PC-3 (cell line): ENCODE measurements around the gene MAST2. TPM values are rescaled to one million over a fixed set of nuclear protein-coding genes. Genes with fewer than 3 reads are reported as not detected.
"Not testable (repeated sequence)": the region's sequence is repeated elsewhere in the genome, so short reads cannot be mapped to it uniquely, and the experiment has no call there.

ENCODE experiments used
- ATAC-seq: fragments of 200-7000 bp; cut with Tn5 transposase; 2 replicates; pipeline ENCODE4 v1.9.1; 2020; ENCODE audit warnings: mild to moderate bottlenecking, moderate library complexity
- BruUV-seq: library from RNA; stranded (reverse); fragments of 400-500 nt; replicated peaks from 2 replicates; lab custom pipeline; 2021; lab: Mats Ljungman, UMichigan
- CTCF ChIA-PET: fragments of 300-600 bp; sonication (Branson Sonifier 250); formaldehyde crosslinking; loops from one replicate; lab custom pipeline; 2022; ENCODE audit warnings: antibody characterized with exemption; lab: Charles Lee
- POLR2A ChIA-PET: fragments of 300-600 bp; sonication (Branson Sonifier 250); formaldehyde crosslinking; loops from one replicate; lab custom pipeline; 2022; ENCODE audit warnings: antibody characterized with exemption; ENCODE audit not compliant: unreplicated experiment; lab: Charles Lee
- DNase-seq: peaks from one replicate; pipeline ENCODE4 v3.0.0-alpha.2; 2015
- H2AFZ ChIP-seq: fragments of 300-600 bp; sonication (generic); 2 replicates; pipeline ENCODE4 v1.6.0; 2016; ENCODE audit warnings: antibody characterized with exemption, low read length
- H3F3A ChIP-seq: fragments of 300-600 bp; sonication (generic); one replicate; pipeline ENCODE4 v1.6.0; 2017; ENCODE audit warnings: antibody characterized with exemption, low read length, control low read depth, mild to moderate bottlenecking; ENCODE audit not compliant: unreplicated experiment
- H3K27ac ChIP-seq: fragments of 300-600 bp; sonication (generic); 2 replicates; pipeline ENCODE4 v1.5.1; 2016; ENCODE audit warnings: mild to moderate bottlenecking, low read length
- H3K27me3 ChIP-seq: fragments of 300-600 bp; sonication (generic); 2 replicates; pipeline ENCODE4 v1.6.1; 2016; ENCODE audit warnings: low read length, mixed read lengths
- H3K36me3 ChIP-seq: fragments of 300-600 bp; sonication (generic); 2 replicates; pipeline ENCODE4 v1.6.1; 2016; ENCODE audit warnings: low read depth, mixed run types, low read length, mixed read lengths
- H3K4me1 ChIP-seq: fragments of 300-600 bp; sonication (generic); 2 replicates; pipeline ENCODE4 v1.5.1; 2016; ENCODE audit warnings: low read length; ENCODE audit not compliant: insufficient read depth
- H3K4me2 ChIP-seq: fragments of 300-600 bp; sonication (generic); 2 replicates; pipeline ENCODE4 v1.6.0; 2016; ENCODE audit warnings: low read length
- H3K4me3 ChIP-seq: fragments of 300-600 bp; sonication (generic); 2 replicates; pipeline ENCODE4 v1.5.1; 2016; ENCODE audit warnings: mild to moderate bottlenecking, low read length, mixed read lengths
- H3K79me2 ChIP-seq: fragments of 300-600 bp; sonication (generic); 2 replicates; pipeline ENCODE4 v1.6.1; 2017; ENCODE audit warnings: low read length, mixed read lengths
- H3K9ac ChIP-seq: fragments of 300-600 bp; sonication (generic); 2 replicates; pipeline ENCODE4 v1.6.0; 2016; ENCODE audit warnings: mild to moderate bottlenecking, low read length
- H3K9me2 ChIP-seq: fragments of 300-600 bp; sonication (generic); replicated peaks from 2 replicates; pipeline ENCODE4 v1.6.1; 2016; ENCODE audit warnings: mixed run types, low read length, mixed read lengths
- H3K9me3 ChIP-seq: fragments of 300-600 bp; sonication (generic); 2 replicates; pipeline ENCODE4 v1.6.1; 2016; ENCODE audit warnings: low read length, mixed read lengths
- H4K20me1 ChIP-seq: fragments of 300-600 bp; sonication (generic); 2 replicates; pipeline ENCODE4 v1.6.1; 2016; ENCODE audit warnings: low read length, mixed read lengths
- EZH2 ChIP-seq: fragments of 300-600 bp; sonication (generic); IDR thresholded peaks from one replicate; pipeline ENCODE4 v1.6.1; 2017; ENCODE audit warnings: antibody characterized with exemption, mild to moderate bottlenecking, low read length; ENCODE audit not compliant: unreplicated experiment
- EZH2phosphoT487 ChIP-seq: fragments of 300-600 bp; sonication (generic); IDR thresholded peaks from 2 replicates; pipeline ENCODE4 v1.6.1; 2018; ENCODE audit warnings: mild to moderate bottlenecking, antibody characterized with exemption, low read length, borderline replicate concordance
- intact Hi-C: fragments of 100-400 bp; cut with micrococcal nuclease; formaldehyde crosslinking; loops from 2 replicates; pipeline ENCODE4 v1.9.0; 2023
- total RNA-seq: library from RNA; depleted of rRNA; stranded (reverse); fragments of >200 nt; gene quantifications from 2 replicates; pipeline ENCODE4 v1.2.3, GENCODE V29; 2014
- TF ChIP-seq, protein P1 (sequence below): fragments of 300-600 bp; sonication (generic); conservative IDR thresholded peaks from 2 replicates; pipeline ENCODE4 v1.5.1; 2017; ENCODE audit warnings: antibody characterized with exemption, low read depth, mild to moderate bottlenecking, low read length

Gene MAST2
- total RNA-seq, 1 experiment from 2014 or later, result 29.3 TPM

DNA sequence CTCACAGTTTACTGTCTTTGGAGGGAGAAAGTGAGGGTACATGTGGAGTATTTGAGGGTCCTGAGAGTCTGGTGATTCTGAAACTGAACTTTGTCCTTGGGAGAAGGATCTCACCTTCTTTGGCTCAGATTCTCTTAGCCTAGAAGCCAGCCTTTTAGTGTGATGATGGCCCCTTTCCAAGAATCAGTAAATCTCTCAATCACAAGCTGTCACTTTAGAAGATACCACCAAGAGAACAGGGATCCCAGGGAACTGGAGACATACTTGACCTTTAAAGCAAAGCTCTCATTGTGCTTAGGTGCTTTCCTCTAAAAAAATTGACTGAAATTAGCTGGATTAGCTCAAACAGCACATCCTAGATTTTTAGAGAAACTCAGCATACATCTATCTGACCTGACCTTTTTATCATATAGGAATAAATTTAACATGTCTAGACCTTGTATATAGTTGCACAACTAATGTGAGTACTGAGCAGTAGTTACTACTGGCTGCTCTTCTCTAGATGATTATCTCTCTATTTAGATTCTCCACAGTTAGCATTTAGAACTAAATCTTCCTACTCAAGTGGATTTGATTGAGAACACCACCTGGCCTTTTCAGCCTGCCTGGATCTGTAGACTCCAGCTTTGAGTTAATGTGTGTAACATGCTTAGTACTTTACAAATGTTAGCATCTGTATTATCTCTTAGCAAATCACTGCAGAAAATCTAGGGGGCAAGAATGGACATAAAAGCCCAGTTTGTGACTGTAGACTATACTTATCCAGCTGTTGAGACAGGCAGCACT, 157.7 kb downstream of the MAST2 start:
- TF ChIP-seq EZH2phosphoT487, result no peak
- TF ChIP-seq, protein P1, sequence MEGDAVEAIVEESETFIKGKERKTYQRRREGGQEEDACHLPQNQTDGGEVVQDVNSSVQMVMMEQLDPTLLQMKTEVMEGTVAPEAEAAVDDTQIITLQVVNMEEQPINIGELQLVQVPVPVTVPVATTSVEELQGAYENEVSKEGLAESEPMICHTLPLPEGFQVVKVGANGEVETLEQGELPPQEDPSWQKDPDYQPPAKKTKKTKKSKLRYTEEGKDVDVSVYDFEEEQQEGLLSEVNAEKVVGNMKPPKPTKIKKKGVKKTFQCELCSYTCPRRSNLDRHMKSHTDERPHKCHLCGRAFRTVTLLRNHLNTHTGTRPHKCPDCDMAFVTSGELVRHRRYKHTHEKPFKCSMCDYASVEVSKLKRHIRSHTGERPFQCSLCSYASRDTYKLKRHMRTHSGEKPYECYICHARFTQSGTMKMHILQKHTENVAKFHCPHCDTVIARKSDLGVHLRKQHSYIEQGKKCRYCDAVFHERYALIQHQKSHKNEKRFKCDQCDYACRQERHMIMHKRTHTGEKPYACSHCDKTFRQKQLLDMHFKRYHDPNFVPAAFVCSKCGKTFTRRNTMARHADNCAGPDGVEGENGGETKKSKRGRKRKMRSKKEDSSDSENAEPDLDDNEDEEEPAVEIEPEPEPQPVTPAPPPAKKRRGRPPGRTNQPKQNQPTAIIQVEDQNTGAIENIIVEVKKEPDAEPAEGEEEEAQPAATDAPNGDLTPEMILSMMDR, result no peak
- no peak for TF ChIP-seq EZH2
- intact Hi-C loops, result no loop called here
- BruUV-seq, result no TSS peak
- Histone ChIP-seq H3K9ac (no peak overlapping the region), H3K79me2 (no peaks in the 10 kb centered on the region), H3K9me2 (no peaks in the 10 kb centered on the region), H3K4me3 (no peak overlapping the region), H3K4me1 (no peaks in the 10 kb centered on the region), H3K36me3 (peaks cover 11% of the 10 kb centered on the region; the same call in 1 of the 2 replicates), H3K4me2 (no peak overlapping the region), H3K9me3 (no peaks in the 10 kb centered on the region), H2AFZ (no peak overlapping the region), H3K27ac (no peak overlapping the region), H3F3A (no peaks in the 10 kb centered on the region), H3K27me3 (no peaks in the 10 kb centered on the region), H4K20me1 (no peaks in the 10 kb centered on the region)
- ATAC-seq, result no peak
- POLR2A ChIA-PET, result interaction anchor here (0.6 kb wide), 1 partner anchor 43 kb away, joined by 3 read pairs; no protein-coding TSS in a partner anchor
- no peak for DNase-seq
- CTCF ChIA-PET, result no interaction called here

DNA sequence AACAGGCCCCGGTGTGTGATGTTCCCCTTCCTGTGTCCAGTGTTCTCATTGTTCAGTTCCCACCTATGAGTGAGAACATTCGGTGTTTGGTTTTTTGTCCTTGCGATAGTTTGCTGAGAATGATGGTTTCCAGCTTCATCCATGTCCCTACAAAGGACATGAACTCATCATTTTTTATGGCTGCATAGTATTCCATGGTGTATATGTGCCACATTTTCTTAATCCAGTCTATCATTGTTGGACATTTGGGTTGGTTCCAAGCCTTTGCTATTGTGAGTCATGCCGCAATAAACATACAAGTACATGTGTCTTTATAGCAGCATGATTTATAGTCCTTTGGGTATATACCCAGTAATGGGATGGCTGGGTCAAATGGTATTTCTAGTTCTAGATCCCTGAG, 158.5 kb downstream of the MAST2 start:
- H2AFZ ChIP-seq, H3K9me3 ChIP-seq, intact Hi-C loops, H3K4me1 ChIP-seq, BruUV-seq, H3F3A ChIP-seq, H3K27me3 ChIP-seq, H3K9ac ChIP-seq, H4K20me1 ChIP-seq, H3K27ac ChIP-seq, H3K79me2 ChIP-seq, POLR2A ChIA-PET, ATAC-seq, H3K4me3 ChIP-seq, DNase-seq, H3K4me2 ChIP-seq, CTCF ChIA-PET, H3K9me2 ChIP-seq: not testable (repeated sequence)
- H3K36me3 ChIP-seq, result peaks cover 11% of the 10 kb centered on the region; the same call in 1 of the 2 replicates

DNA sequence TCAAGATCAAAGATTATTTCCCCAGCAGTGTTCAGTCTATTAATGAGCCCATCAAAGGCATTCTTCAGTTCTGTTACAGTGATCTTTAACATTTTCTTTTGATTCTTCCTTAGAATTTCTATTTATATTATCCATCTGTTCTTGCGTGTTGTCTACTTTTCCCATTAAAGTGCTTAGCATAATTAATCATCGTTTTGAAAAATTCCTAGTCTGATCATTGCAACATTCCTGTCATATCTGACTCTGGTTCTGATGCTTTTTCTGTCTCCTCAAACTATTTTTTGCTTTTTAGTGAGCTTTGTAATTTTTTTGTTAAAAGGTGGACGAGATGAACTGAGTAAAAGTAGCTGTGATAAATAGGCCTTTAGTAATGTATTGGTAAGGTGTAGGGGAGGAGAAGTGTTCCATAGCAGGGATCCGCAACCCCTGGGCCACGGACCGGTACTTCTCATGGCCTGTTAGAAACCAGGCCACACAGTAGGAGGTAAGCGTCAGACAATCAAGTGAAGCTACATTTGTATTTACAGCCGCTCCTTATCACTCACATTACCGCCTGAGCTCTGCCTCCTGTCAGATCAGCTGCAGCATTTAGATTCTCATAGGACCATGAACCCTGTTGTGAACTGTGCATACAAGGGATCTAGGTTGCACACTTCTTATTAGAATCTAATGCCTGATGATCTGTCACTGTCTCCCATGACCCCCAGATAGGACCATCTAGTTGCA, 165.7 kb downstream of the MAST2 start:
- TF ChIP-seq, protein P1, result no peak
- TF ChIP-seq EZH2 (no peak), EZH2phosphoT487 (no peak)
- H3F3A ChIP-seq, result no peaks in the 10 kb centered on the region
- no peak overlapping the region for H3K4me3 ChIP-seq
- H3K4me1 ChIP-seq, result no peaks in the 10 kb centered on the region
- H3K79me2 ChIP-seq, result no peaks in the 10 kb centered on the region
- ChIA-PET CTCF (no interaction called here), POLR2A (no interaction called here)
- no peak overlapping the region for H3K9ac ChIP-seq
- intact Hi-C loops, result no loop called here
- H3K27me3 ChIP-seq, result no peaks in the 10 kb centered on the region
- H3K27ac ChIP-seq, result no peak overlapping the region
- no peaks in the 10 kb centered on the region for H4K20me1 ChIP-seq
- H3K4me2 ChIP-seq, result no peak overlapping the region
- no TSS peak for BruUV-seq
- no peaks in the 10 kb centered on the region; the same call in 1 of the 2 replicates for H3K36me3 ChIP-seq
- DNase-seq (no peak), ATAC-seq (no peak)
- no peak overlapping the region for H2AFZ ChIP-seq
- H3K9me3 ChIP-seq, result no peaks in the 10 kb centered on the region
- H3K9me2 ChIP-seq, result no peaks in the 10 kb centered on the region
